HG03159 (cell line): ENCODE measurements around the gene RBM33.

Experiments
- ATAC-seq: cut with Tn5 transposase; IDR thresholded peaks from one replicate; pipeline ENCODE4 v1.9.1; 2021; ENCODE audit warnings: mild to moderate bottlenecking, moderate library complexity; ENCODE audit not compliant: unreplicated experiment

Gene RBM33

GRCh38 chr7:155715111-155715805 lies 70.8 kb downstream of the RBM33 start:
- no peak for ATAC-seq

- ATAC-seq = no peak
Measured at GRCh38 chr7:155717010-155717744, 72.7 kb downstream of the RBM33 start.

GRCh38 chr7:155721056-155721455 lies 76.6 kb downstream of the RBM33 start:
- ATAC-seq = no peak

- peak; percentile 43 for ATAC-seq
Measured at GRCh38 chr7:155722118-155722517, 77.7 kb downstream of the RBM33 start.

GRCh38 chr7:155722936-155723335 lies 78.5 kb downstream of the RBM33 start:
- no peak for ATAC-seq

- ATAC-seq = peak; percentile 55
Measured at GRCh38 chr7:155724327-155725005, 80.0 kb downstream of the RBM33 start.

- ATAC-seq = peak; percentile 6
Measured at GRCh38 chr7:155725006-155725355, 80.5 kb downstream of the RBM33 start.

- no peak for ATAC-seq
Measured at GRCh38 chr7:155727616-155728015, 83.2 kb downstream of the RBM33 start.

GRCh38 chr7:155728116-155728515 lies 83.7 kb downstream of the RBM33 start:
- ATAC-seq = no peak

- ATAC-seq = no peak
Measured at GRCh38 chr7:155729847-155730246, 85.4 kb downstream of the RBM33 start.

GRCh38 chr7:155731380-155731779 lies 86.9 kb downstream of the RBM33 start:
- no peak for ATAC-seq

GRCh38 chr7:155731871-155732270 lies 87.4 kb downstream of the RBM33 start:
- no peak for ATAC-seq

GRCh38 chr7:155732286-155732685 lies 87.8 kb downstream of the RBM33 start:
- ATAC-seq = no peak

GRCh38 chr7:155733582-155734444 lies 89.4 kb downstream of the RBM33 start:
- no peak for ATAC-seq

GRCh38 chr7:155734445-155734809 lies 90.0 kb downstream of the RBM33 start:
- ATAC-seq = no peak

GRCh38 chr7:155735442-155736115 lies 91.1 kb downstream of the RBM33 start:
- no peak for ATAC-seq

- ATAC-seq = no peak
Measured at GRCh38 chr7:155737590-155737989, 93.1 kb downstream of the RBM33 start.

- ATAC-seq = no peak
Measured at GRCh38 chr7:155738104-155738503, 93.6 kb downstream of the RBM33 start.

GRCh38 chr7:155738652-155739537 lies 94.4 kb downstream of the RBM33 start:
- peak; percentile 63 for ATAC-seq
